ENCODE results near the gene GIPC3. TPM values are rescaled to one million over a fixed set of nuclear protein-coding genes. Genes with fewer than 3 reads are reported as not detected.
A peak's percentile ranks its signal among the peaks of the same experiment; 100 is the strongest.
"Not testable (repeated sequence)": the region's sequence is repeated elsewhere in the genome, so short reads cannot be mapped to it uniquely, and the experiment has no call there.

GIPC3 gene
- polyA plus RNA-seq, 12 donors = 1.1 to 3.2 (median 1.5) TPM; not detected in 2

GRCh38 chr19:3575949-3576673 is 9.2 kb upstream of the GIPC3 start:
- DNase-seq = no peak

DNA sequence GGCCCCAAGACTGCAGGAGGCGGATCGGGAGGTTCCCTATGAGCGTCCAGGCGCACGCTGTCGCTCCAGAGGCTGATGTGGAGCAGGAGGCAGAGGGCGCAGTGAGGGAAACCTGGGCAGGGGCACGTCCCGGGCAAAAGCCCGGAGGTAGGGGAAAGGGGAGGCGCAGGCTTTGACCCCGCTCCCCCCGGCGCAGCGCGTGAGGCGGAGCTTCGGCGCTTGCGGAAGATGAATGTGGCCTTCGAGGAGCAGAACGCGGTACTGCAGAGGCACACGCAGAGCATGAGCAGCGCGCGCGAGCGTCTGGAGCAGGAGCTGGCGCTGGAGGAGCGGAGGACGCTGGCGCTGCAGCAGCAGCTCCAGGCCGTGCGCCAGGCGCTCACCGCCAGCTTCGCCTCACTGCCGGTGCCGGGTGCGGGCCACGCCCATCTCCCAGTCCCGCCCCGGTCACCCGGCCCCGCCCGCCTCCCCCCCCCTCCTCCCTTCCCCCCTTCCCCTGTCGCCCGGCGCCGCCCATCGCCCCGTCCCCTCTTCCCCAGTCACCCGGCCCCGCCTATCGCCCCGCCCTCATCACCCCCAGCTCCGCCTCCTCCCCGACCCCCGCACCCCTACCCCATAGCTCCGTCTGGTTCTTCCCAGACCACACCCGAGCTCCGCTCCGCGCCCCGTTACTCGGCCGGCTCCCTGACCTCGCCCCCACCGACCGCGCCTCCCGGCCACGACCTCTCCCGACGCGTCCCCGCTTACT is 8.4 kb upstream of the GIPC3 start:
- peak; percentile 60 for DNase-seq

GRCh38 chr19:3577723-3578344 is 7.4 kb upstream of the GIPC3 start:
- no peak for DNase-seq

DNA sequence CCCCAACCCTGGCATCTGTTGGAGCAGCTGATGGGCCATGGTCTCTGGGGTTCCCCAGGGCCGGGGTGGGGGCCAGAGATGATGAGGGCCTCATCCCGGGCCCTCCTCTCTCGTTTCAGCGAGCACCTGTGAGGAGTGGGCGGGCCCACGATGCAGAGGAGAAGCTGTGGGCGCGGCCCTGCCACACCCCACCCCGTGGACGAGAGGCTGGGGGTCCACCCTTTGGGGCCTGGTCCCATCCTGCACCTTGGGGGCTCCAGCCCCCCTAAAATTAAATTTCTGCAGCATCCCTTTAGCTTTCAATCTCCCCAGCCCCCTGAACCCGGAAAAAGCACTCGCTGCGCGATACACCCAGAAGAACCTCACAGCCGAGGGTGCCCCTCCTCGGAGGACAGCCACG is 6.9 kb upstream of the GIPC3 start:
- DNase-seq = no peak

- DNase-seq = peak; percentile 31
Observed at GRCh38 chr19:3580156-3580934, 4.9 kb upstream of the GIPC3 start.

- not testable (repeated sequence) for DNase-seq
Observed at GRCh38 chr19:3581792-3582191, 3.5 kb upstream of the GIPC3 start.

GRCh38 chr19:3584036-3584802 is 1.1 kb upstream of the GIPC3 start:
- not testable (repeated sequence) for DNase-seq

GRCh38 chr19:3586127-3586626 is 899 bp downstream of the GIPC3 start:
- no peak for DNase-seq

DNA sequence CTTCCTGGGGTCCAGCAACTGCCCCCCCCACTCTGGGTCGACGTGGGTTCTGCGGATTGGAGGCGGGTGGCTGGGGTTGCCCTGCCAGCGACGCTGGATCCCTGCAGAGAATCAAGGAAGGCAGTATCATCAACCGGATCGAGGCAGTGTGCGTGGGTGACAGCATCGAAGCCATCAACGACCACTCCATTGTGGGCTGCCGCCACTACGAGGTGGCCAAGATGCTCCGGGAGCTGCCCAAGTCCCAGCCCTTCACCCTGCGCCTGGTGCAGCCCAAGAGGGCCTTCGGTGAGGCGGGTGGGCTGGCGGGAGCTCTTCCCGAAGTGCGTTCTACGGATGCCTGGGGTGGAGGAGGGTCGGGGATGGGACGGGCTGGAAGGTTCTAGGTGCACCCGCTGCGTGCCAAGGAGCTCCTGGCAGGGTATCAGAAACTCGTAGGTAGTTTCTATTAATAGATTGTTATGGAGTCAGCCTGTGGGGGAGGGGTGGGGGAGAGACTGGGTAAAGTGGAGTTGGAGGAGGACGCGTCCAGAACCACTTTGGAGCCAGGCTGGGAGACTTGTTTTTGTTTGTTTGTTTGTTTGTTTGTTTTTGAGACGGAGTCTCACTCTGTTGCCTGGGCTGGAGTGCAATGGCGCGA is 1.5 kb downstream of the GIPC3 start:
- DNase-seq = no peak

DNA sequence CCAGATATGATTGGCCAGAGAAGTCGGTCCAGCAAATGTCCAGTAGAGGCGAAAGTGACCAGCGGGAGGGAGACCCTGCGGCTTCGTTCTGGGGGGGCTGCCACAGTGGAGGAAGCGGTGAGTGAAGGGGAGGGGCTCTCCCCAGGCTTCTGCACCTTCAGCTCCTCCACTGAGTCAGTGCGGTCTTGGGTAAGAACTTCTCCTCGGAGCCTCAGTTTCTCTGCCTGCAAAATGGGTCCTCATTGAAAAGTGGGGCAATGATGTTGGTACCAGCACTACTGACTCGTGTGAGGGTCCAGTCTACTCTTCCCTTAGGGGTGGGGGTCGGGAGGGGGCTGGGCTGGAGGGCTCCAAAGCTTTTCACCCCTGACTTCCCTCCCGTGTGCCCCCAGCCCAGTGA is 4.2 kb downstream of the GIPC3 start:
- no peak for DNase-seq

DNA sequence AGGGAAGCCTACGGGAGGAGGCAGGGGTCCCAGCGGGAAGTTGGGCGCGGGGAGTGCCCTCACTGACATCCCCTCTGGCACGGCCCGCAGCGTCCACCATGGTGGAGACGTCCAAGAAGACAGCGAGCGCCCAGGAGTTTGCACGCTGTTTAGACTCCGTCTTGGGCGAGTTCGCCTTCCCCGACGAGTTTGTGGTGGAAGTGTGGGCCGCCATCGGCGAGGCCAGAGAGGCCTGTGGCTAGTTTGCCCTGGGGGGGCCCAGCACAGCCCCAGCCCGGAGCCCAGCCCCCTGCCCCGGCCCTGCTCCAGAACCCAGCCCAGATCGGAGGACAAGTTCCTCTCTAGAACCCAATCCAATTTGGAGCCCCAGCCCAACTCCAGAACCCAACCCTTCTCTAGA is 4.7 kb downstream of the GIPC3 start:
- no peak for DNase-seq

- no peak for DNase-seq
Observed at GRCh38 chr19:3590991-3591659, 5.8 kb downstream of the GIPC3 start.

- DNase-seq = no peak
Observed at GRCh38 chr19:3591876-3592613, 6.8 kb downstream of the GIPC3 start.

GRCh38 chr19:3593156-3593555 is 7.9 kb downstream of the GIPC3 start:
- DNase-seq = no peak

DNA sequence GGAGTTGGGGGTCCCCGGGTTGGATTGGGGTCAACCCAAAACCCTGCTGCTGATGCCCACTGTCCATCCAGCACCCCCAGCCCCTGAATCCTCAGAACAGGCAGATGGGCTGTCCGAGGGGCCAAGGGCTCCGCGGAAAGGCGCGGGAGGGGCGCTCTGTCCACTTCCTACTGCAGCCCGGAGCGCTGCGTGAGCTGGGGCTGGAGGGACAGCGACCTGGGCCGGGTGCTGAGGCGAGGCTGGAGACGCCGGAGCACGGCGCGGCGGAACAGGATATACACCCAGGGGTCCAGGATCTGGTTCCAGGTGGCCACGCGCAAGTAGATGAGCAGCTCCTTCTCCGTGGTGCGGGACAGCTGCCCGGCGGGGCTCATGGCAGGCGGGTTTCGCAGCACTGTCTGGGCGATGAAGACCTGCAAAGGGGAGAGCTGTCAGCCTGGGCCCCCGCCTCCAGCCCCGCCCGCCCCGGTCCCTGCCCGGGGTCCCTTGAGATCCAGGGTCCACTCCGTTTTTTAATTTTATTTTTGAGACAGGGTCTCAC is 10.3 kb downstream of the GIPC3 start:
- DNase-seq = no peak

DNA sequence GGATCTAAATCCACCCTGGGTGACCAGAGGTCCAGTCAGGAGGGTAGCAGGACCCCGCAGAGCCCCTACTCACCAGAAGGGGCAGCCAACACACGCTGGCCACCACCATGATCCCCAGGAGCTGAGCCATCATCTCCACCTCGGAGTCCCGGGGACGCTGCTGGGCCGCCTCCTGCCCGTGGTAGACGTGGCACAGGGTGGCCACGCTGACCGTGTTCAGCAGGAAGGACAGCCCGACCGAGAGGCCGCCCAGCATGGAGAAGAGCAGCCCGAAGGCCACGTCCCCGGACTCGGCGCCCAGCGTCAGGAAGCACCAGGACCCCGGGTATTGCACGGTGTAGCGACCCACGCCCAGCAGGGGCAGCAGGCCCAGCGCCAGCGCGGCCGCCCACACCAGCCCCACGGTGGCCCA is 14.5 kb downstream of the GIPC3 start:
- no peak for DNase-seq

- DNase-seq = no peak
Observed at GRCh38 chr19:3601021-3601420, 15.7 kb downstream of the GIPC3 start.

DNA sequence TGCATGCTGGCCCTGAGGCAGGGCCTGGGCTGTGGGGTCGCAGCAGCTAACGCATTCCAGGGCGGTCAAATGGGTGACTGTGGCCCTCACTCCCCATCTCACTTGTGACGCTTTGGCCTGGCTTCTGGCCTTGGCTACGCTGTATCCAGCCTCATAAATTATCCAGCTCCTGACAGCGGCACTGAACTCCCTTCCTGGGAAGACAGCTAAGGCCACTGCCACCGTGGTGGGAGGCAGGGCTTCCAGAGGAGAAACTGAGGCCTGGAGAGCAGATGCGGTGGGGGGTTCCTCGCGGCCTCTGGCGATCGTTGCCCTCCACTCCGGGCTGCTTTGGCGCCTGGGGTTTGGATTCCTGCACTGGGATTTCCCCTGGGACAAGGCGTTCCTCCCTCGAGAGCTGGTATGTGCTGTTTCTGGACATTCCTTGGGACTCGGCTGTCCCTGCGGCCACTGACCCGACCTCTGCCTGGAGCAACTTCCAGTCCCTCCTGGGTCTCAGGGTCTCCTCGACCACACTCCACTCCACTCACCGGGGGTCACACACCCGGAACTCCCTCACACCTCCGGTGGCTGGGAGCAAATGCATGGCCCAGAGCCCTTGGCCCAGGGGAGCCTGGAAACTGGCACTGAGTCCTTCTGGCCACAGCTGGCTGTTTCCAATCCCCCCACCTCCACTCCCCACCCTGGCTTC is 18.0 kb downstream of the GIPC3 start:
- DNase-seq = no peak
